ENCODE data around the gene APOBEC4.

APOBEC4 gene

DNA sequence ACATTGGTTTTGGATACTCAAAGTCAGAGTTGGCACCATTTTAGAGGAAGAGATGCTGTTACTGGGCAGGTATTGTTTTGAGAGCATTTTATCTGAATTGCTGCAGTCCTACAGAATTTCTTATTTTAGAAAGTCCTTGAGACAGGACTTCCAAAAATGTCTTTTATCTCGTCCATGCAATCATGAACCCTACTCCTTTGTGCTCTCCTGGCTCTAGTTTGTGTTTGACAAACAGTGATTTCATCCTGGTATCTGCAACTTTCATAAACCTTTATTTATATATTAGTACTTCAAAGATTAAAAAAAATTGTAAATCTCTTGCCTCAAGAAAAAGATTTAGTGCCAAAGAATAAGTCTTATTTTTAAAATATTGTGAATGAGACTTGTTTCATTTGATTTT lies 12.9 kb downstream of the APOBEC4 start:
- TF ChIP-seq, protein P1, sequence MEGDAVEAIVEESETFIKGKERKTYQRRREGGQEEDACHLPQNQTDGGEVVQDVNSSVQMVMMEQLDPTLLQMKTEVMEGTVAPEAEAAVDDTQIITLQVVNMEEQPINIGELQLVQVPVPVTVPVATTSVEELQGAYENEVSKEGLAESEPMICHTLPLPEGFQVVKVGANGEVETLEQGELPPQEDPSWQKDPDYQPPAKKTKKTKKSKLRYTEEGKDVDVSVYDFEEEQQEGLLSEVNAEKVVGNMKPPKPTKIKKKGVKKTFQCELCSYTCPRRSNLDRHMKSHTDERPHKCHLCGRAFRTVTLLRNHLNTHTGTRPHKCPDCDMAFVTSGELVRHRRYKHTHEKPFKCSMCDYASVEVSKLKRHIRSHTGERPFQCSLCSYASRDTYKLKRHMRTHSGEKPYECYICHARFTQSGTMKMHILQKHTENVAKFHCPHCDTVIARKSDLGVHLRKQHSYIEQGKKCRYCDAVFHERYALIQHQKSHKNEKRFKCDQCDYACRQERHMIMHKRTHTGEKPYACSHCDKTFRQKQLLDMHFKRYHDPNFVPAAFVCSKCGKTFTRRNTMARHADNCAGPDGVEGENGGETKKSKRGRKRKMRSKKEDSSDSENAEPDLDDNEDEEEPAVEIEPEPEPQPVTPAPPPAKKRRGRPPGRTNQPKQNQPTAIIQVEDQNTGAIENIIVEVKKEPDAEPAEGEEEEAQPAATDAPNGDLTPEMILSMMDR (IDR thresholded peaks at IDR 0.05; ENCODE audit: low read depth, low read length), result no peak
- no peak for DNase-seq (ENCODE audit: extremely low read depth, low read depth)

DNA sequence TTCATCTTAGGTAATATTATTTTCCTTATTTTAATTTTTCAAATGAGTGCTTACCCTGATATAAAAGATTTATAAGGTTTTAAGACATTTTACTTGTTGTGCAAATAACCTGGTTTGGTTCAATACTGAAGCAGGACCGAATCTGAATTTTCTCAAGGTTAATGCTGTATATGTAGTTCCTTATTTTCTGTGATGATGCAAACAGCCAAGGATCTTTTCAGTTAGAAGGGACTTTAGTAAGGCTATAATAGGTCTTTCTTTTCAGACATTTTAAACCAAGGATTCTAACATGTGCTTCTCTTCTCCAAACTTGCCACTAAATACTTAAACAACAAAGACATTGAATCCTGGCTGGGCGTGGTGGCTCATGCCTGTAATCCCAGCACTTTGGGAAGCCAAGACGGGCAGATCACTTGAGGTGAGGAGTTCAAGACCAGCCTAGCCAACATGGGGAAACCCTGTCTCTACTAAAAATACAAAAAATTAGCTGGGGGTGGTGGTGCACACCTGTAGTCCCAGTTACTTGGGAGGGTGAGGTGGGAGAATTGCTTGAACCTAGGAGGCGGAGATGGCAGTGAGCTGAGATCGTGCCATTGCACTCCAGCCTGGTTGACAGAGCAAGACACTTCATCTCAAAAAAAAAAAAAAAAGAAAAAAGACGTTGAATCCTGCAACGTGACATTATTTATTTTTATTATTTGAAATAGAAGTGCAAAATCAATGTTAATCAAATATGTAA lies 14.3 kb downstream of the APOBEC4 start:
- TF ChIP-seq, protein P1 (IDR thresholded peaks at IDR 0.05; ENCODE audit: low read depth, low read length), result no peak
- DNase-seq (ENCODE audit: extremely low read depth, low read depth), result no peak

DNA sequence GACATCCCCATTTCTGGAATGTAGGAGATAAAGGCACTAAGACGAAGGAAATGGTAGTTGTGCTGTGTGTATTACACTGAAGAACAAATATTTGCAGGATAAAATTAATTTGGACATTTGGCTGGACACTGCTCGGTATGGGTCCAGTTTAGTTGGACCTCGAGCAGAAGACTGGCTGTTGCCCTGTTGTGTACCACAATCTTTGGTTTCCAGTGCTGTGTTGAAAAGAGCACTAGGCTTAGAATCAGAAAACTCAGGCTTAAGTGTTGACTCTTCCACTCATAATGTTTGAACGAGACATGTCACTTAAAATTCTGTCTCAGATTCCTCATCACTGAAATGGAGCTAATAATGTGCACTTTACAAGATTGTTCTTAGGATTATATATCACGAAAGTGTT lies 16.3 kb downstream of the APOBEC4 start:
- DNase-seq (ENCODE audit: extremely low read depth, low read depth), result no peak
- TF ChIP-seq, protein P1 (IDR thresholded peaks at IDR 0.05; ENCODE audit: low read depth, low read length), result no peak

DNA sequence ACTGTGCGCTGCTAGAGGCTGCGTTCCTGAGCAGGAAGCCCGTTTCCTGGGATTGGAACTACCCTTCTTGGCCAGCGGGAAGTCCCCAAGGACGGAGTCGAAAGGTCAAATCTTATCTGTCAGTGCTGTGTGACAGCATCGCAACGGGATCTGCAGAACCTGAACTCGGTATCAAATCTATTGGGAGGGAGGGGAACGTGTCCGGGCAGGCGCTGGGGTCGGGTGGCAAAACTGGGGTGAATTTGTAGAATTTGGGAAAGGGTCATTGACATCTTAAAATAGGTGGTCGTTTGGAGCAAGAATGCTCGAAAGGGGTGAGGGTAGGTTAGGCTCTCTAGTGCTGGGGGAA lies 16.8 kb downstream of the APOBEC4 start:
- no peak for DNase-seq (ENCODE audit: extremely low read depth, low read depth)
- TF ChIP-seq, protein P1 (IDR thresholded peaks at IDR 0.05; ENCODE audit: low read depth, low read length), result no peak

DNA sequence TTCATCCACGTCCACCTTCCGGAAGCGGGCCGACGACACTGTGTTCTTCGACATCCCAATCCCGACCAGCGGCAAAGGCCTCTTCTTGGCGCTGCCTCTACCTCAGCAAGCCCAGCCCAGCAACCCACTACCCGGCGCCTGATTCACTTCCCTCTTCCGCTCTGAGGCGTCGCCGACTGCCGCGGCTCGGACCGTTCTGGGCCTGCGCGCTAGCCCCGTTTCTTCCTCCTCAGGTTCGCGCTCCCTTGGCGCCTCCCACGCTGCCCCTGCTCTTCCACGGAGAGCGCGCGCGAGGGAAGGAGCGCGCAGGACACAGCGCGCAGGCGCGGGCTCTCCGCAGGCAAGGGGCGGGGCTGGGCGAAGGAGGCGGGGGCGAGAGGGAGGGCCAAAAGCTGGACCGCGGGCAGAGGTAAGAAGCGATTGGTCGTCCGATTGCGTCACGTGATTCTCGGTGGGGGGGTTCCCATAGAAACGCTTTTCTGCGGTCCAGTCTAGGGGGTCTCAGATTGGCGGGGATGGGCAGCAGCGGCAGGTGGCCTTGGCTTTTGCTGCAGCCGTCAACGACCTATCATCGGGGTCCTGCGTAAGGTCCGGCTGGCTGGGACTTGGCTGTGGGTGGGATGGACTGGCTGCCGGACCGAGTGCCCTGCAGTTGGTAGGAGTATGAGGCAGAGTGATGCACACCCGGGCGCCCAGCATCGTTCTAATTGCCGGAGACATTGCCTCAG lies 17.3 kb downstream of the APOBEC4 start, which contains the start of gene ARPC5:
ARPC5 (minus strand) TSS at position 178 of the 728 bp plus-strand sequence; CDS start at position 54, 124 bp downstream.
- TF ChIP-seq, protein P1 (IDR thresholded peaks at IDR 0.05; ENCODE audit: low read depth, low read length), result no peak
- peak; percentile 96 for DNase-seq (ENCODE audit: extremely low read depth, low read depth)

DNA sequence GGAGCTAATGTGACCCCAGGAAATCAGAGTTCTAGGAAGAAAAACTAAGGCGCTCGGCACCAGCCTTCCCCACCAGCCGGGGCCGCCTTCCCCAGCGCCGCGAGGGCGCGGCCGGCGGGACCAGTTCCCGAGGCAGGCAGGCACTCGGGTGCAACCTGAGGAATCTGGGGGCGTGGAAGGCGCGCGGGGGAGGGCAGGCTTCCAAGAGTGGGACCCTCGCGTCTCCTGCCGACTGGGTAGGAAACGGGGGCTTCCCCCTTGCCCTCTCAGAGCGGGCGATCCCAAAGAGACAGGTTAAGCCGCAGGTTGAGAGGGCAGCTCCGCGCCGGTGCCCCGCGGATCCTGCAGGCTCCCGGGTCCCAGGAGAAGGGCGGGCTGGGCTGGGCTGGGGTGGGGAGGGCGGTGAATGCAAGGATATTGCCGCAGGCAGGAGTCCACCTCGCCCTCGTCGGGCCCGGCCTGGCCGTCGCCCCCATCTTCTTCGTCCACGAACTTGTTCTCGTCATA lies 18.0 kb downstream of the APOBEC4 start:
- DNase-seq (ENCODE audit: extremely low read depth, low read depth), result no peak
- TF ChIP-seq, protein P1 (IDR thresholded peaks at IDR 0.05; ENCODE audit: low read depth, low read length), result no peak; the same call in 1 of the 2 replicates

Data from AG09319 (cell line).